SK-N-SH (cell line): ENCODE results near the gene PER1. TPM values are rescaled to one million over a fixed set of nuclear protein-coding genes. Genes with fewer than 3 reads are reported as not detected.

ENCODE experiments used
- CTCF ChIA-PET: fragments of 300-600, 350-600 bp; formaldehyde crosslinking; extraction: SDS; loops from one replicate; lab custom pipeline; 2021; lab: Yijun Ruan, JAX
- POLR2A ChIA-PET: fragments of 350-600 bp; sonication (Branson Sonifier 250); formaldehyde crosslinking; extraction: SDS; loops from one replicate; lab custom pipeline; 2020; ENCODE audit warnings: antibody characterized with exemption, inconsistent platforms; lab: Yijun Ruan, JAX
- DNase-seq: peaks from one replicate; pipeline ENCODE4 v3.0.0; 2012
- H2AFZ ChIP-seq: fragments of 200-600 bp; sonication (generic); 2 replicates; pipeline ENCODE4 v1.8.1; 2016; ENCODE audit warnings: antibody characterized with exemption, mild to moderate bottlenecking, low read depth
- H3F3A ChIP-seq: fragments of 200-600 bp; sonication (generic); replicated peaks from 2 replicates; pipeline ENCODE3; 2016; ENCODE audit warnings: antibody characterized with exemption, mild to moderate bottlenecking; ENCODE audit not compliant: insufficient read depth
- H3K27ac ChIP-seq, 2 experiments: fragments of 200-500 bp in 1 of 2; fragments of 200-600 bp in 1 of 2; sonication (Bioruptor generic) in 1 of 2; sonication (generic), shearing (Covaris generic) in 1 of 2; 2 replicates each; pipeline versions ENCODE4 v1.5.1 to v1.6.1; 2014 to 2016; ENCODE audit warnings: low read depth in 2 of 2, inconsistent platforms in 1 of 2, low read length in 1 of 2, mild to moderate bottlenecking in 1 of 2, mixed read lengths in 1 of 2
- H3K27me3 ChIP-seq: fragments of 200-600 bp; sonication (generic), shearing (Covaris generic); 2 replicates; pipeline ENCODE4 v1.6.1; 2016; ENCODE audit warnings: mixed run types; ENCODE audit not compliant: insufficient read depth
- H3K36me3 ChIP-seq, 2 experiments: fragments of 200-500 bp in 1 of 2; fragments of 200-600 bp in 1 of 2; sonication (Bioruptor generic) in 1 of 2; sonication (generic) in 1 of 2; replicated peaks in 1 of 2; 2 replicates each; pipeline versions ENCODE3 to v1.5.1; 2014 to 2016; ENCODE audit warnings: low read length in 1 of 2, mild to moderate bottlenecking in 1 of 2; ENCODE audit not compliant: insufficient read depth in 2 of 2, control insufficient read depth in 1 of 2
- H3K4me1 ChIP-seq, 2 experiments: fragments of 200-500 bp in 1 of 2; fragments of 200-600 bp in 1 of 2; sonication (Bioruptor generic) in 1 of 2; sonication (generic), shearing (Covaris generic) in 1 of 2; 2 replicates each; pipeline versions ENCODE4 v1.5.1 to v1.6.1; 2014 to 2016; ENCODE audit warnings: low read depth in 1 of 2, low read length in 1 of 2, mixed run types in 1 of 2; ENCODE audit not compliant: insufficient read depth in 2 of 2, control insufficient read depth in 1 of 2
- H3K4me2 ChIP-seq: fragments of 200-600 bp; sonication (generic), shearing (Covaris generic); 2 replicates; pipeline ENCODE4 v1.6.1; 2017; ENCODE audit warnings: mixed run types
- H3K4me3 ChIP-seq, 2 experiments: fragments of 200-500 bp in 1 of 2; fragments of 200-600 bp in 1 of 2; sonication (Bioruptor generic) in 1 of 2; sonication (generic), shearing (Covaris generic) in 1 of 2; 2 replicates each; pipeline versions ENCODE4 v1.5.1 to v1.8.1; 2014 to 2016; ENCODE audit warnings: low read depth in 2 of 2, inconsistent platforms in 1 of 2, low read length in 1 of 2, mild to moderate bottlenecking in 1 of 2, mixed read lengths in 1 of 2, moderate library complexity in 1 of 2
- H3K79me2 ChIP-seq: fragments of 200-600 bp; sonication (generic); 2 replicates; pipeline ENCODE4 v1.8.1; 2017; ENCODE audit warnings: mild to moderate bottlenecking; ENCODE audit not compliant: insufficient read depth
- H3K9ac ChIP-seq: fragments of 200-600 bp; sonication (generic); 2 replicates; pipeline ENCODE4 v1.6.1; 2017; ENCODE audit warnings: mixed run types
- H3K9me2 ChIP-seq: fragments of 200-600 bp; sonication (generic); 2 replicates; pipeline ENCODE4 v1.6.1; 2017; ENCODE audit warnings: mixed run types
- H3K9me3 ChIP-seq: fragments of 200-600 bp; sonication (generic); 2 replicates; pipeline ENCODE4 v1.6.1; 2017; ENCODE audit warnings: mixed run types, mild to moderate bottlenecking, moderate library complexity
- H4K20me1 ChIP-seq: fragments of 200-600 bp; sonication (generic); 2 replicates; pipeline ENCODE4 v1.6.1; 2017; ENCODE audit warnings: mild to moderate bottlenecking, mixed run types; ENCODE audit not compliant: insufficient read depth
- CHD2 ChIP-seq: fragments of 150-350 bp; IDR thresholded peaks from 2 replicates; pipeline ENCODE4 v1.6.1; 2018; ENCODE audit warnings: low read length; ENCODE audit not compliant: partially characterized antibody
- EP300 ChIP-seq, 2 experiments: IDR thresholded peaks; 2 replicates each; pipeline versions ENCODE4 v1.4.0 to v1.6.1; 2012; ENCODE audit warnings: borderline replicate concordance in 1 of 2, low read depth in 1 of 2, low read length in 1 of 2
- EZH2phosphoT487 ChIP-seq: fragments of 200-600 bp; sonication (generic); IDR thresholded peaks from 2 replicates; pipeline ENCODE4 v1.6.1; 2017; ENCODE audit warnings: low read depth, mixed run types, mild to moderate bottlenecking, antibody characterized with exemption, moderate library complexity, borderline replicate concordance
- FOXJ3 ChIP-seq: sonication (generic); formaldehyde crosslinking; IDR thresholded peaks from 2 replicates; pipeline ENCODE4 v1.5.1; 2020; ENCODE audit warnings: mild to moderate bottlenecking, missing genetic modification reagents
- FOXM1 ChIP-seq: IDR thresholded peaks from 2 replicates; pipeline ENCODE4 v1.4.0; 2012; ENCODE audit warnings: low read depth, mild to moderate bottlenecking
- IRF3 ChIP-seq: fragments of 150-350 bp; IDR thresholded peaks from 2 replicates; pipeline ENCODE4 v1.6.1; 2016; ENCODE audit warnings: mild to moderate bottlenecking, low read depth, low read length
- NFIC ChIP-seq: IDR thresholded peaks from 2 replicates; pipeline ENCODE4 v1.4.0; 2012; ENCODE audit warnings: borderline replicate concordance
- PBX3 ChIP-seq: IDR thresholded peaks from 2 replicates; pipeline ENCODE4; 2012
- REST ChIP-seq: IDR thresholded peaks from 2 replicates; pipeline ENCODE4 v1.6.1; 2012; ENCODE audit warnings: mild to moderate bottlenecking, low read depth, low read length, moderate library complexity
- TEAD4 ChIP-seq: IDR thresholded peaks from 2 replicates; pipeline ENCODE4 v1.4.0; 2012; ENCODE audit warnings: mild to moderate bottlenecking, borderline replicate concordance; ENCODE audit not compliant: insufficient read depth
- USF1 ChIP-seq: IDR thresholded peaks from 2 replicates; pipeline ENCODE4 v1.4.0; 2012; ENCODE audit warnings: low read depth, borderline replicate concordance
- USF2 ChIP-seq: fragments of 150-350 bp; IDR thresholded peaks from 2 replicates; pipeline ENCODE4 v1.6.1; 2017; ENCODE audit warnings: antibody characterized with exemption, low read length, low read depth, borderline replicate concordance
- YY1 ChIP-seq: IDR thresholded peaks from 2 replicates; pipeline ENCODE4 v1.4.0; 2012; ENCODE audit warnings: low read depth, mild to moderate bottlenecking
- WGBS: methylation state at CpG from one replicate; pipeline ENCODE4 v1.1.6; 2017; ENCODE audit warnings: low lambda C conversion rate; 5-methylcytosine and 5-hydroxymethylcytosine counted together
- polyA plus RNA-seq, 3 experiments: library from polyadenylated mRNA; depleted of rRNA; stranded (reverse); fragments of >200 nt; gene quantifications; 2 replicates each; pipeline ENCODE4 v1.2.3, GENCODE V29; 2012

Gene PER1
- polyA plus RNA-seq, 1 of the 3 experiments (the other 2 are of a cell fraction), result 56.8 TPM

- no peak for DNase-seq
- WGBS, result 92% methylated on average over 13 of the region's 14 CpGs
- Histone ChIP-seq H4K20me1 (peaks cover 9% of the 10 kb centered on the region; the same call in 1 of the 2 replicates), H3K36me3 (peaks cover 18 to 66% of the 10 kb centered on the region in 2 experiments), H3K4me2 (no peak overlapping the region), H3K9me3 (no peaks in the 10 kb centered on the region), H3K4me3 (no peak overlapping the region), H3K27me3 (no peaks in the 10 kb centered on the region), H3K27ac (no peak overlapping the region), H3K79me2 (peaks cover 11% of the 10 kb centered on the region; the same call in 1 of the 2 replicates), H2AFZ (no peak overlapping the region), H3K9me2 (no peaks in the 10 kb centered on the region), H3F3A (peaks cover under 1% of the 10 kb centered on the region), H3K9ac (no peak overlapping the region), H3K4me1 (peaks cover 7% of the 10 kb centered on the region in 2 experiments; a peak in 2 of 4 replicates)
- ChIA-PET POLR2A (interaction anchor here (2.3 kb wide), 1 partner anchor 27 kb away, joined by 6 read pairs; no protein-coding TSS in a partner anchor), CTCF (no interaction called here)
- TF ChIP-seq CHD2 (no peak), FOXM1 (no peak), EP300 (IDR thresholded peaks at IDR 0.05; ENCODE audit: borderline replicate concordance in 1 of 2, low read depth in 1 of 2, low read length in 1 of 2) (no peak), USF1 (no peak), REST (no peak), PBX3 (no peak), YY1 (no peak), FOXJ3 (CRISPR knock-in tag) (no peak), USF2 (no peak), IRF3 (no peak), TEAD4 (no peak), NFIC (no peak), EZH2phosphoT487 (no peak)
Measured at GRCh38 chr17:8146381-8147140, 5.6 kb downstream of the PER1 start.
